HepG2 (cell line): Measurements from ENCODE around the gene CDO1. TPM values are rescaled to one million over a fixed set of nuclear protein-coding genes. Genes with fewer than 3 reads are reported as not detected.

Experiments used
- ATAC-seq: fragments of 200-7000 bp; cut with Tn5 transposase; 3 replicates; pipeline ENCODE4 v1.9.1; 2020; ENCODE audit warnings: mild to moderate bottlenecking, moderate library complexity
- BruUV-seq: library from RNA; stranded (reverse); fragments of 400-500 nt; replicated peaks from 2 replicates; lab custom pipeline; 2021; lab: Mats Ljungman, UMichigan
- CTCF ChIA-PET: fragments of 300-600 bp; formaldehyde crosslinking; extraction: SDS; loops from one replicate; lab custom pipeline; 2021; ENCODE audit warnings: low total read pairs, inconsistent platforms, low intra/inter-chr PET ratio; lab: Yijun Ruan, JAX
- POLR2A ChIA-PET: fragments of 350-600 bp; sonication (Branson Sonifier 250); formaldehyde crosslinking; loops from one replicate; lab custom pipeline; 2020; ENCODE audit warnings: antibody characterized with exemption, inconsistent platforms; lab: Yijun Ruan, JAX
- DNase-seq: peaks from one replicate; pipeline ENCODE4 v3.0.0-alpha.2; 2015; ENCODE audit warnings: low spot score
- FAIRE-seq: peaks from 3 replicates; lab custom pipeline; 2011; peaks lifted over from hg19 to GRCh38; lab: Jason Lieb, UNC
- H2AFZ ChIP-seq: one replicate; pipeline ENCODE4 v1.6.1; 2011; ENCODE audit warnings: low read length, inconsistent platforms
- H3K27ac ChIP-seq: fragments of 300-600 bp; 3 replicates; pipeline ENCODE4 v1.8.0; 2011; ENCODE audit warnings: mixed run types, mild to moderate bottlenecking, mixed read lengths, low read length, inconsistent platforms; ENCODE audit not compliant: insufficient read depth; ENCODE audit errors: extremely low read length
- H3K27me3 ChIP-seq, 2 experiments: fragments of 200-600 bp in 1 of 2; 2 replicates in 1 of 2; 3 replicates in 1 of 2; pipeline versions ENCODE4 v1.6.0 to v1.8.0; 2011; ENCODE audit warnings: low read length in 2 of 2, mild to moderate bottlenecking in 2 of 2, moderate library complexity in 2 of 2, inconsistent platforms in 1 of 2; ENCODE audit not compliant: insufficient read depth in 2 of 2, control insufficient read depth in 1 of 2
- H3K36me3 ChIP-seq, 2 experiments: fragments of 200-600 bp in 1 of 2; replicated peaks in 1 of 2; 2 replicates in 1 of 2; 3 replicates in 1 of 2; pipeline versions ENCODE4 v1.5.1 to v1.8.0; 2011; ENCODE audit warnings: low read length in 2 of 2, inconsistent platforms in 1 of 2; ENCODE audit not compliant: insufficient read depth in 2 of 2, control insufficient read depth in 1 of 2
- H3K4me1 ChIP-seq: 2 replicates; pipeline ENCODE4 v1.5.1; 2012; ENCODE audit warnings: low read length, inconsistent platforms; ENCODE audit not compliant: insufficient read depth
- H3K4me2 ChIP-seq: 2 replicates; pipeline ENCODE4 v1.6.0; 2011; ENCODE audit warnings: low read depth, low read length, inconsistent platforms
- H3K4me3 ChIP-seq, 3 experiments: fragments of 200-600 bp in 1 of 3; sonication (generic), shearing (Covaris generic) in 1 of 3; replicated peaks in 1 of 3; 2 replicates each; pipeline ENCODE4 v1.5.1; 2011 to 2016; ENCODE audit warnings: low read length in 3 of 3, inconsistent platforms in 2 of 3, low read depth in 2 of 3, mild to moderate bottlenecking in 2 of 3, control low read depth in 1 of 3, mixed read lengths in 1 of 3; ENCODE audit not compliant: insufficient read depth in 1 of 3
- H3K79me2 ChIP-seq: one replicate; pipeline ENCODE4 v1.6.1; 2011; ENCODE audit warnings: low read length, inconsistent platforms; ENCODE audit not compliant: insufficient read depth
- H3K9ac ChIP-seq: 2 replicates; pipeline ENCODE4 v1.6.0; 2011; ENCODE audit warnings: mild to moderate bottlenecking, low read depth, low read length, inconsistent platforms; ENCODE audit not compliant: insufficient read depth
- H3K9me3 ChIP-seq: 2 replicates; pipeline ENCODE4 v1.5.1; 2012; ENCODE audit warnings: mild to moderate bottlenecking, low read length
- H4K20me1 ChIP-seq: 2 replicates; pipeline ENCODE4 v1.6.0; 2011; ENCODE audit warnings: inconsistent platforms, mild to moderate bottlenecking, low read length, moderate library complexity; ENCODE audit not compliant: insufficient read depth
- CEBPB ChIP-seq: IDR thresholded peaks from 2 replicates; pipeline ENCODE4 v1.6.1; 2011; ENCODE audit warnings: low read depth, low read length, improper control_type of control experiment, borderline replicate concordance
- MAFF ChIP-seq: IDR thresholded peaks from 2 replicates; pipeline ENCODE4 v1.6.1; 2011; ENCODE audit warnings: low read depth, low read length, improper control_type of control experiment
- MAFK ChIP-seq, 2 experiments: IDR thresholded peaks in 1 of 2; conservative IDR thresholded peaks in 1 of 2; 2 replicates each; pipeline ENCODE4 v1.6.1; 2011; ENCODE audit warnings: improper control_type of control experiment in 2 of 2, low read length in 2 of 2
- ZNF318 ChIP-seq: sonication (generic); formaldehyde crosslinking; IDR thresholded peaks from 2 replicates; pipeline ENCODE4 v1.4.0; 2020; ENCODE audit warnings: mild to moderate bottlenecking, missing genetic modification reagents
- ZNF549 ChIP-seq: sonication (generic); formaldehyde crosslinking; IDR thresholded peaks from 2 replicates; pipeline ENCODE4 v1.5.0; 2020; ENCODE audit warnings: missing genetic modification reagents
- ZNF563 ChIP-seq: sonication (generic); formaldehyde crosslinking; IDR thresholded peaks from 2 replicates; pipeline ENCODE4 v1.8.0; 2022; ENCODE audit warnings: mild to moderate bottlenecking, moderate library complexity, missing genetic modification reagents
- WGBS: methylation state at CpG from one replicate; pipeline ENCODE4 v1.1.6; 2017; ENCODE audit warnings: low lambda C conversion rate; 5-methylcytosine and 5-hydroxymethylcytosine counted together
- in situ Hi-C: cut with HindIII; loops from 2 replicates; pipeline ENCODE4 v1.10.0; 2017; ENCODE audit warnings: low pct_unique_long_range_greater_than_20kb; ENCODE audit not compliant: extremely low pct_ligation_motif_present
- intact Hi-C: fragments of 100-400 bp; cut with micrococcal nuclease; formaldehyde crosslinking; loops from one replicate; pipeline ENCODE4 v1.10.0; 2022; ENCODE audit not compliant: unreplicated experiment
- polyA plus RNA-seq, 8 experiments: library from polyadenylated mRNA; depleted of rRNA in 3 of 8; stranded (reverse) in 7 of 8; unstranded in 1 of 8; fragments of >200 nt; fragmentation: Illumina TruSeq in 4 of 8; extraction: Trizol in 4 of 8; gene quantifications; 2 replicates each; pipeline versions ENCODE4 v1.2.1 to v1.2.3, GENCODE V29; 2011 to 2016; ENCODE audit warnings: low read depth in 4 of 8, missing spikeins in 1 of 8, mixed read lengths in 1 of 8; ENCODE audit not compliant: insufficient read depth in 1 of 8
- total RNA-seq, 5 experiments: library from RNA; depleted of rRNA; stranded (reverse); fragments of >200 nt; fragmentation: Illumina TruSeq; extraction: Trizol; gene quantifications; 2 replicates each; pipeline ENCODE4 v1.2.3, GENCODE V29; 2016; ENCODE audit warnings: low read depth in 1 of 5

The CDO1 gene
- total and polyA plus RNA-seq, 2 of the 13 experiments (the other 11 are each of a cell fraction or from before 2014, with no cell fraction given) = 3.2 to 4.4 TPM

GRCh38 chr5:115855959-115856358 lies 39.5 kb upstream of the CDO1 start:
- Histone ChIP-seq H3K27ac (no peak overlapping the region), H3K4me3 (no peak overlapping the region), H3K36me3 (no peaks in the 10 kb centered on the region; a peak in 1 of 5 replicates), H3K4me1 (peaks cover 18% of the 10 kb centered on the region), H3K9ac (no peak overlapping the region), H3K27me3 (no peaks in the 10 kb centered on the region), H4K20me1 (peaks cover 8% of the 10 kb centered on the region; the same call in 1 of the 2 replicates), H3K4me2 (no peak overlapping the region), H3K79me2 (peaks cover 90% of the 10 kb centered on the region), H3K9me3 (peaks cover 9% of the 10 kb centered on the region; the same call in 1 of the 2 replicates), H2AFZ (no peak overlapping the region)
- 90% methylated on average over 1 of the region's 1 CpG for WGBS
- DNase-seq = no peak
- FAIRE-seq = no peak
- TF ChIP-seq CEBPB = peak; percentile 13; the same call in 1 of the 2 replicates
- no peak for TF ChIP-seq ZNF563
- in situ Hi-C loops (no loop called here), intact Hi-C loops (no loop called here)
- ChIA-PET CTCF (no interaction called here), POLR2A (no interaction called here)
- no TSS peak for BruUV-seq
- ATAC-seq = no peak

- Histone ChIP-seq H3K27me3 (no peaks in the 10 kb centered on the region), H2AFZ (no peak overlapping the region), H3K9me3 (peaks cover 9% of the 10 kb centered on the region; the same call in 1 of the 2 replicates), H4K20me1 (peaks cover 12% of the 10 kb centered on the region), H3K4me3 (no peak overlapping the region), H3K79me2 (peaks cover 91% of the 10 kb centered on the region), H3K27ac (no peak overlapping the region), H3K4me2 (no peak overlapping the region), H3K9ac (no peak overlapping the region), H3K4me1 (peaks cover 32% of the 10 kb centered on the region), H3K36me3 (no peaks in the 10 kb centered on the region; a peak in 1 of 5 replicates)
- no peak for ATAC-seq
- BruUV-seq = no TSS peak
- ChIA-PET CTCF (no interaction called here), POLR2A (no interaction called here)
- FAIRE-seq = no peak
- in situ Hi-C loops = no loop called here
- intact Hi-C loops = no loop called here
- WGBS = 96% methylated on average over 3 of the region's 3 CpGs
- TF ChIP-seq ZNF318 (CRISPR knock-in tag) (no peak), MAFF (peak; percentile 75), MAFK (conservative IDR thresholded peaks at IDR 0.05 in 1 of 2, IDR thresholded peaks at IDR 0.05 in 1 of 2; ENCODE audit: low read length in 2 of 2) (peak; percentile 79 to 87), ZNF549 (CRISPR knock-in tag) (no peak)
- DNase-seq = no peak
These were observed 37.7 kb upstream of the CDO1 start for GRCh38 chr5:115854139-115854538.
